Vagina (tissue), 2 donors: ENCODE measurements around the gene ATP5F1C. TPM values are rescaled to one million over a fixed set of nuclear protein-coding genes. Genes with fewer than 3 reads are reported as not detected.

Source experiments
- DNase-seq, 2 donors: peaks; one replicate each; pipeline ENCODE4 v3.0.0-alpha.2; 2017; ENCODE audit errors: extremely low spot score in 2 of 2
- H3K27ac ChIP-seq: fragments of 200-600 bp; sonication (generic); one replicate; pipeline ENCODE4 v1.5.1; 2019
- H3K27me3 ChIP-seq: fragments of 200-600 bp; sonication (generic); one replicate; pipeline ENCODE4 v1.5.1; 2019
- H3K36me3 ChIP-seq, 2 donors: fragments of 200-600 bp; sonication (generic); one replicate each; pipeline ENCODE4 v1.5.1; 2017 to 2019
- H3K4me1 ChIP-seq: fragments of 200-600 bp; sonication (generic); one replicate; pipeline ENCODE4 v1.5.1; 2019
- H3K4me3 ChIP-seq, 2 donors: fragments of 200-600 bp; sonication (generic); 1 replicate in 1 of 2; 2 replicates in 1 of 2; pipeline ENCODE4 v1.5.1; 2016 to 2019
- H3K9me3 ChIP-seq: fragments of 200-600 bp; sonication (generic); one replicate; pipeline ENCODE4 v1.5.1; 2019
- CTCF ChIP-seq, 3 experiments: fragments of 450-650 bp in 2 of 3; fragments of 200-600 bp in 1 of 3; sonication (generic) in 1 of 3; IDR thresholded peaks; one replicate each; pipeline ENCODE4 v1.5.1; 2017 to 2019; ENCODE audit warnings: antibody characterized with exemption in 3 of 3, mild to moderate bottlenecking in 2 of 3, moderate library complexity in 2 of 3
- POLR2A ChIP-seq, 2 donors: fragments of 450-650 bp; IDR thresholded peaks; one replicate each; pipeline ENCODE4 v1.6.1; 2017; ENCODE audit warnings: antibody characterized with exemption in 2 of 2, mild to moderate bottlenecking in 2 of 2, moderate library complexity in 2 of 2
- POLR2AphosphoS5 ChIP-seq, 2 donors: sonication (generic); formaldehyde crosslinking; IDR thresholded peaks; one replicate each; pipeline ENCODE4 v1.9.0; 2017; ENCODE audit warnings: antibody characterized with exemption in 2 of 2, mild to moderate bottlenecking in 2 of 2, low read depth in 1 of 2; ENCODE audit not compliant: insufficient read depth in 1 of 2
- intact Hi-C: fragments of 100-400 bp; cut with DNase I; formaldehyde crosslinking; loops from one replicate; pipeline ENCODE4 v1.15.1; 2023
- total RNA-seq: library from RNA; depleted of rRNA; stranded (reverse); fragments of >200 nt; gene quantifications from one replicate; pipeline ENCODE4 v1.2.3, GENCODE V29; 2016

Gene ATP5F1C
- total RNA-seq, 1 donor from 2014 or later: 188 TPM

DNA sequence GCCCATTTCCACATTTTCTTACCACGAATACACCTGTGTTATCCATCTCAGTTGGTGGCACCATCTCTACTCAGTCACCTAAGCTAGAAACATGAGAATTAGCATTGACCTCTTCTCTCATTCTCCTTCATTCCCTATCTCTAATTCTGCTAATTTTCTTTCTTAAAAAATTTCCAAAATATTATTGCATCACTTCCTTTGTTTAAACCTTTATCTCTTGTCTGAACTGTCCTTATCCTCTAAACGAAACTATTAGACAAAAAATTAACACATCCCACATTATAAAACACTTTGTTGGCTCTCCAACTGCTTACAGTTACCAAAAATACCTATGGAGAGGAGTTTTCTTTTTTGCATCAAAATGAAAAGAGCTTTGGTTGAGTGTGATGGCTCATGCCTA is 48.6 kb downstream of the ATP5F1C start:
- TF ChIP-seq POLR2A (IDR thresholded peaks at IDR 0.05) (no peak), CTCF (IDR thresholded peaks at IDR 0.05) (no peak), POLR2AphosphoS5 (IDR thresholded peaks at IDR 0.05; ENCODE audit: insufficient read depth in 1 of 2, low read depth in 1 of 2) (no peak)
- no peak for DNase-seq
- no peaks in the 10 kb centered on the region for H3K27me3 ChIP-seq
- no peaks in the 10 kb centered on the region for H3K9me3 ChIP-seq
- no peaks in the 10 kb centered on the region for H3K4me1 ChIP-seq
- H3K4me3 ChIP-seq: no peak overlapping the region
- H3K27ac ChIP-seq: no peak overlapping the region
- intact Hi-C loops: no loop called here
- H3K36me3 ChIP-seq: no peaks in the 10 kb centered on the region

- no peak overlapping the region for H3K27ac ChIP-seq
- no peaks in the 10 kb centered on the region for H3K36me3 ChIP-seq
- no peak for DNase-seq
- H3K9me3 ChIP-seq: no peaks in the 10 kb centered on the region
- intact Hi-C loops: no loop called here
- no peaks in the 10 kb centered on the region for H3K27me3 ChIP-seq
- TF ChIP-seq POLR2AphosphoS5 (IDR thresholded peaks at IDR 0.05; ENCODE audit: insufficient read depth in 1 of 2, low read depth in 1 of 2): no peak
- no peak for TF ChIP-seq POLR2A (IDR thresholded peaks at IDR 0.05)
- no peak for TF ChIP-seq CTCF (IDR thresholded peaks at IDR 0.05)
- no peaks in the 10 kb centered on the region for H3K4me1 ChIP-seq
- no peak overlapping the region for H3K4me3 ChIP-seq
These were observed 58.6 kb downstream of the ATP5F1C start for GRCh38 chr10:7846591-7846990.

- no peak for DNase-seq
- Histone ChIP-seq H3K9me3 (no peaks in the 10 kb centered on the region), H3K27ac (no peak overlapping the region), H3K4me1 (no peaks in the 10 kb centered on the region), H3K27me3 (no peaks in the 10 kb centered on the region), H3K4me3 (no peak overlapping the region), H3K36me3 (no peaks in the 10 kb centered on the region)
- intact Hi-C loops: no loop called here
- TF ChIP-seq CTCF (IDR thresholded peaks at IDR 0.05): no peak
- TF ChIP-seq POLR2A (IDR thresholded peaks at IDR 0.05): no peak
- TF ChIP-seq POLR2AphosphoS5 (IDR thresholded peaks at IDR 0.05; ENCODE audit: insufficient read depth in 1 of 2, low read depth in 1 of 2): no peak
These were observed 65.4 kb downstream of the ATP5F1C start for GRCh38 chr10:7853226-7853842.

DNA sequence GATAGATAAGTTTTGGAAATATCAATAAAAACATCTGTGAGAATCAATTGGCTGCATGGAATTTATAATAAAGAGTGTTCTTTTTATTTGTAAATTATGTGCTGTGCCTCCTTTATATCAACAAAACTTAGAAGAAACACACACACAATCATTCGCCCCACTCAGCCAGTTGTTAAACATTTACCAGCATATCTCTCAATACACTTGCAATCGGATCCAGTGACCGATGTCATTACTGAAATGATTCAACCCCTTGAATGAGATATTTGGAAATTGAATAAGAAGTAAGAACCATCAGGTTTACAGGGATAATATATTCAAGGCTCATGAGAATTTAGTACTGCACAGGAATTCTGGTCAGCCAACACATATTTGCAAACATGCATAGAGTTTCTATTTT is 65.9 kb downstream of the ATP5F1C start:
- H3K27ac ChIP-seq: no peak overlapping the region
- H3K9me3 ChIP-seq: no peaks in the 10 kb centered on the region
- H3K36me3 ChIP-seq: no peaks in the 10 kb centered on the region
- TF ChIP-seq CTCF (IDR thresholded peaks at IDR 0.05) (no peak), POLR2A (IDR thresholded peaks at IDR 0.05) (no peak), POLR2AphosphoS5 (IDR thresholded peaks at IDR 0.05; ENCODE audit: insufficient read depth in 1 of 2, low read depth in 1 of 2) (no peak)
- no peaks in the 10 kb centered on the region for H3K4me1 ChIP-seq
- no peak overlapping the region for H3K4me3 ChIP-seq
- no peaks in the 10 kb centered on the region for H3K27me3 ChIP-seq
- DNase-seq: no peak
- intact Hi-C loops: no loop called here

DNA sequence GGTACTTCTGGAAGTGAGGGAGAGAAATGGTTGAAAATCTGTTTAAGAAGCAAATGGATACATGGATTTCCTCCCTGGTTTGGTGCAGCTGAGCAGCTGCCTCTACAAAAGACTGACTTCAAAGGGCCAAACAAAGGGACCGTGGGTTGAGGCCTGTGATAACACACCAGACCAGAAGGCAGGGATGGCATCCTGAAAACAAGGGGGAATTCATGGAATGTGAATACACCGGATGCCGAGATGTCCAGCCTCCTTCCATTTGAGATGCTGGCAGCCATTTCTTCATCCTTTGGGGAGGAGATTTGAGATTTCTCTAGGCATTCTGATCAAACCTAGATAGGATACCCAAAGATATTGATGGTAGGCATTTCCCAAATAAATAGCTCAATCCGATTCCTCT is 67.2 kb downstream of the ATP5F1C start:
- Histone ChIP-seq H3K27ac (no peak overlapping the region), H3K4me3 (no peak overlapping the region), H3K9me3 (no peaks in the 10 kb centered on the region), H3K36me3 (no peaks in the 10 kb centered on the region), H3K4me1 (no peaks in the 10 kb centered on the region), H3K27me3 (no peaks in the 10 kb centered on the region)
- no peak for DNase-seq
- intact Hi-C loops: no loop called here
- TF ChIP-seq POLR2AphosphoS5 (IDR thresholded peaks at IDR 0.05; ENCODE audit: insufficient read depth in 1 of 2, low read depth in 1 of 2) (no peak), POLR2A (IDR thresholded peaks at IDR 0.05) (no peak)
